ENCODE data around the gene SLC36A3.

SLC36A3 gene

GRCh38 chr5:151328734-151329133 lies 25.2 kb upstream of the SLC36A3 start:
- Histone ChIP-seq H3K36me3 (ENCODE audit: control insufficient read depth in 5 of 5, insufficient read depth in 5 of 5, low read length in 5 of 5) (no peaks in the 10 kb centered on the region), H3K27ac (ENCODE audit: low read depth, low read length) (no peak overlapping the region), H3K9me3 (ENCODE audit: control insufficient read depth in 5 of 5, low read length in 5 of 5) (no peaks in the 10 kb centered on the region), H3K4me1 (ENCODE audit: control insufficient read depth in 5 of 5, insufficient read depth in 5 of 5, low read length in 5 of 5) (peaks cover 0 to 10% (median 9%) of the 10 kb centered on the region in 5 donors), H3K27me3 (ENCODE audit: control insufficient read depth in 5 of 5, insufficient read depth in 4 of 5, low read length in 5 of 5) (no peaks in the 10 kb centered on the region), H3K4me3 (ENCODE audit: low read depth in 1 of 5, low read length in 5 of 5) (no peak overlapping the region), H3K9ac (ENCODE audit: low read length in 5 of 5) (no peak overlapping the region)

DNA sequence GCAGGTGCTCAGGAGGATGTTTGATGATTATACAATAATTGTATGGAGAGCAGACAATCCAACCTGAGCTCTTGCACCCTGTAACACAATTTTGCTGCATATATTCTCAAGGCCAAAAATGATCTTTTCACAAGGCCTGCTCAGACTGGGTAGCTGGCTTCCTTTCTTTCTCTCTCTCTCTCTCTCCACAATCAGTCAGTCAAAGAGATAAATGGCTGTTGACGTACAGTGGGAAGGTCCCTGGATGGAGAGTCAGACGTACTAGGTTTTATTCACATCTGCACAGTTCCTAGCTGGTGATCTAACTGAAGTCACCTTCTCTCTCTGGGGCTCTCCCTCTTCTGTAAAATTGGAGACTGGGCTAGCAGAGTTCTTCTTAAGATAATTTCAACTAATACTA lies 24.0 kb upstream of the SLC36A3 start:
- no peak overlapping the region for H3K9ac ChIP-seq (ENCODE audit: low read length in 5 of 5)
- no peak overlapping the region for H3K4me3 ChIP-seq (ENCODE audit: low read depth in 1 of 5, low read length in 5 of 5)
- peaks cover 0 to 4% (median 3%) of the 10 kb centered on the region in 5 donors for H3K4me1 ChIP-seq (ENCODE audit: control insufficient read depth in 5 of 5, insufficient read depth in 5 of 5, low read length in 5 of 5)
- H3K27me3 ChIP-seq (ENCODE audit: control insufficient read depth in 5 of 5, insufficient read depth in 4 of 5, low read length in 5 of 5) = no peaks in the 10 kb centered on the region
- no peaks in the 10 kb centered on the region for H3K36me3 ChIP-seq (ENCODE audit: control insufficient read depth in 5 of 5, insufficient read depth in 5 of 5, low read length in 5 of 5)
- no peak overlapping the region for H3K27ac ChIP-seq (ENCODE audit: low read depth, low read length)
- H3K9me3 ChIP-seq (ENCODE audit: control insufficient read depth in 5 of 5, low read length in 5 of 5) = no peaks in the 10 kb centered on the region

GRCh38 chr5:151326266-151326665 lies 22.7 kb upstream of the SLC36A3 start:
- Histone ChIP-seq H3K36me3 (ENCODE audit: control insufficient read depth in 5 of 5, insufficient read depth in 5 of 5, low read length in 5 of 5) (no peaks in the 10 kb centered on the region), H3K27ac (ENCODE audit: low read depth, low read length) (no peak overlapping the region), H3K9ac (ENCODE audit: low read length in 5 of 5) (no peak overlapping the region), H3K27me3 (ENCODE audit: control insufficient read depth in 5 of 5, insufficient read depth in 4 of 5, low read length in 5 of 5) (no peaks in the 10 kb centered on the region), H3K4me1 (ENCODE audit: control insufficient read depth in 5 of 5, insufficient read depth in 5 of 5, low read length in 5 of 5) (no peaks in the 10 kb centered on the region), H3K9me3 (ENCODE audit: control insufficient read depth in 5 of 5, low read length in 5 of 5) (no peaks in the 10 kb centered on the region), H3K4me3 (ENCODE audit: low read depth in 1 of 5, low read length in 5 of 5) (no peak overlapping the region)

- Histone ChIP-seq H3K27me3 (ENCODE audit: control insufficient read depth in 5 of 5, insufficient read depth in 4 of 5, low read length in 5 of 5) (no peaks in the 10 kb centered on the region), H3K4me3 (ENCODE audit: low read depth in 1 of 5, low read length in 5 of 5) (no peak overlapping the region), H3K9ac (ENCODE audit: low read length in 5 of 5) (no peak overlapping the region), H3K9me3 (ENCODE audit: control insufficient read depth in 5 of 5, low read length in 5 of 5) (no peaks in the 10 kb centered on the region), H3K4me1 (ENCODE audit: control insufficient read depth in 5 of 5, insufficient read depth in 5 of 5, low read length in 5 of 5) (peaks cover 5 to 16% (median 11%) of the 10 kb centered on the region in 5 donors), H3K36me3 (ENCODE audit: control insufficient read depth in 5 of 5, insufficient read depth in 5 of 5, low read length in 5 of 5) (no peaks in the 10 kb centered on the region), H3K27ac (ENCODE audit: low read depth, low read length) (no peak overlapping the region)
These were observed 16.9 kb upstream of the SLC36A3 start for GRCh38 chr5:151320481-151320880.

DNA sequence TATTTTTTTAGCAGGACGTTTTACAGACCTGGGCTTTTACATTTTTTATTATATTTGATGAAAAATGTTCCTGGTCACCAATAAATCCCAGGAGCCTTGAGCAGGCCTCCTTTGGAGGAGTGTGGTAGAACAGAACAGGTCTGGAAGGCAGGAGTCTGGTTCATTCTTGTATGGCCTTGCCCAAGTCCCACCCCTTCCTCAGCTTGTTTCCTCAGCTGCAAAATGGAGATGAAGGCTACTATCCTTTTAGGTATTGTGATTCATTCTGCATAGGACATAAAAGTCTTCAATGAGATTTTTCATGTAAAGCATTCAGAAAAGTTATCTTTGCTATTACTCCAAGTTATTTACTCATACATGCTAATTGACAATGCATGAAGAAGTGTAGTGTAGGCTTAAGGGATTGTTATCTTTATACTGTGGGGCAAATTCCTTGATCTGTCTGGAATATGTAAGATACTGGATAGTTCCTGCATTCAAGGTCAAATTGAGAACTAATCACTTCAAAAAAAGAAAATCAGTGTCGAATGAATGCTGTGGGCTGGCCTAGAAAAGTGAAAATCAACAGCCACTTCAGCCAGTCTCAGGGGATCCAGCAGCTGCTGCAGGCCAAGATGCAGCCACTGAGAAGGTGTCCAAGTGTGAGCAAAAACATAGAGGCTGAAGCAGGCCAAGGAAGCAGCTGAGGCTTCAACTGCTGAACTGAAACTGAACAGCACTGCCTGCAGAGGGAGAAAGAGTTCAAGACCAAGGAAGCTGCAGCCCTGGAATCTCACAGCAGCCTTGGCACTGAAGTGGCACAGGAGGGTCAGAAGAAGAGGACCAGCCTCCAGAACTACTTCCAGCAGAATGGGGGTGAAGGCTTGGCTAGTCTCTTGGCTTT lies 15.5 kb upstream of the SLC36A3 start:
- Histone ChIP-seq H3K4me1 (ENCODE audit: control insufficient read depth in 5 of 5, insufficient read depth in 5 of 5, low read length in 5 of 5) (peaks cover 5 to 16% (median 11%) of the 10 kb centered on the region in 5 donors), H3K9ac (ENCODE audit: low read length in 5 of 5) (peak overlapping the region in 1 of 5 donors; percentile 41), H3K36me3 (ENCODE audit: control insufficient read depth in 5 of 5, insufficient read depth in 5 of 5, low read length in 5 of 5) (no peaks in the 10 kb centered on the region), H3K27me3 (ENCODE audit: control insufficient read depth in 5 of 5, insufficient read depth in 4 of 5, low read length in 5 of 5) (no peaks in the 10 kb centered on the region), H3K4me3 (ENCODE audit: low read depth in 1 of 5, low read length in 5 of 5) (peak overlapping the region in 1 of 5 donors; percentile 22), H3K27ac (ENCODE audit: low read depth, low read length) (no peak overlapping the region), H3K9me3 (ENCODE audit: control insufficient read depth in 5 of 5, low read length in 5 of 5) (no peaks in the 10 kb centered on the region)

DNA sequence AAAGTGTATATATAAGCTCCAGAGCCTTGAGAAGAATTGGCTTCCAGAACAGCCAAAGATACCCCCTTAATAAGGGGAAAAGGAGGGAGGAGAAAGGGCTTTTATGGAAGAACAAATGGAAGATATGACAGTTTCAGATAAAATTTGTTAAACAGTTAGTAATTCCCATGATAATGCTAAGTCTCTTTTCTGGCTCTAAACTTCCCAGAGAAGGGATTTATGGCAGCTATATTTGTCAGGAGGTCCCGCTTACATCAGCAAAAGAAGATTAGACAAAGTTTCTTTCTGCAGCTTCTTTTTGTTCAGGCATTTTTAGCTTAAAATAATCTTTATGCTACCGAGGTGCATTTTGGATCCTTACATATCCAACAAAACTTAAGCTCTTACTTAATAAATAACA lies 14.3 kb upstream of the SLC36A3 start:
- no peaks in the 10 kb centered on the region for H3K9me3 ChIP-seq (ENCODE audit: control insufficient read depth in 5 of 5, low read length in 5 of 5)
- no peak overlapping the region for H3K27ac ChIP-seq (ENCODE audit: low read depth, low read length)
- no peaks in the 10 kb centered on the region for H3K27me3 ChIP-seq (ENCODE audit: control insufficient read depth in 5 of 5, insufficient read depth in 4 of 5, low read length in 5 of 5)
- no peak overlapping the region for H3K4me3 ChIP-seq (ENCODE audit: low read depth in 1 of 5, low read length in 5 of 5)
- no peak overlapping the region for H3K9ac ChIP-seq (ENCODE audit: low read length in 5 of 5)
- peaks cover 5 to 16% (median 11%) of the 10 kb centered on the region in 5 donors for H3K4me1 ChIP-seq (ENCODE audit: control insufficient read depth in 5 of 5, insufficient read depth in 5 of 5, low read length in 5 of 5)
- H3K36me3 ChIP-seq (ENCODE audit: control insufficient read depth in 5 of 5, insufficient read depth in 5 of 5, low read length in 5 of 5) = no peaks in the 10 kb centered on the region

GRCh38 chr5:151315998-151316597 lies 12.5 kb upstream of the SLC36A3 start:
- H3K9me3 ChIP-seq (ENCODE audit: control insufficient read depth in 5 of 5, low read length in 5 of 5) = peaks cover 0 to 6% (median 0%) of the 10 kb centered on the region in 5 donors
- no peak overlapping the region for H3K9ac ChIP-seq (ENCODE audit: low read length in 5 of 5)
- no peak overlapping the region for H3K27ac ChIP-seq (ENCODE audit: low read depth, low read length)
- no peaks in the 10 kb centered on the region for H3K36me3 ChIP-seq (ENCODE audit: control insufficient read depth in 5 of 5, insufficient read depth in 5 of 5, low read length in 5 of 5)
- no peaks in the 10 kb centered on the region for H3K27me3 ChIP-seq (ENCODE audit: control insufficient read depth in 5 of 5, insufficient read depth in 4 of 5, low read length in 5 of 5)
- peaks cover 5 to 16% (median 11%) of the 10 kb centered on the region in 5 donors for H3K4me1 ChIP-seq (ENCODE audit: control insufficient read depth in 5 of 5, insufficient read depth in 5 of 5, low read length in 5 of 5)
- no peak overlapping the region for H3K4me3 ChIP-seq (ENCODE audit: low read depth in 1 of 5, low read length in 5 of 5)

DNA sequence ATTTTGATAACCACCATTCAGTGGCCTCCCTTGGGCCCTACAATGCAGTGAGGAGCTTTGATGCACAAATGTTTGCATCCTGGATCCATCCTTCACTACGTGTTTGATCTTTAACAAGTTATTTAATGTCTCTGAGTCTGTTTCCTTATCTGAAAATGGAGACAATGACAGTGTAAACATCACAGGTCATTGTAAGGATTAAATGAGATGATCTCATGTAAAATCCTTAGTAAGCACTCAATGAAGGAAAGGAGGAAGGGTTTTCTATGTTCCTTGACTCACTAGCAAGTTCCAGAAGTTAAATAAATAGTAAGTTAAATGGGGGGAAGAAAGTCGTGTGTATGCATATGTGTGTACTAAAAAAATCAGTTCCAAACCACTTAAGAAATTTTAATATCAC lies 9.8 kb upstream of the SLC36A3 start:
- no peaks in the 10 kb centered on the region for H3K27me3 ChIP-seq (ENCODE audit: control insufficient read depth in 5 of 5, insufficient read depth in 4 of 5, low read length in 5 of 5)
- peaks cover 0 to 6% (median 0%) of the 10 kb centered on the region in 5 donors for H3K9me3 ChIP-seq (ENCODE audit: control insufficient read depth in 5 of 5, low read length in 5 of 5)
- H3K27ac ChIP-seq (ENCODE audit: low read depth, low read length) = no peak overlapping the region
- no peaks in the 10 kb centered on the region for H3K36me3 ChIP-seq (ENCODE audit: control insufficient read depth in 5 of 5, insufficient read depth in 5 of 5, low read length in 5 of 5)
- no peak overlapping the region for H3K9ac ChIP-seq (ENCODE audit: low read length in 5 of 5)
- H3K4me1 ChIP-seq (ENCODE audit: control insufficient read depth in 5 of 5, insufficient read depth in 5 of 5, low read length in 5 of 5) = peaks cover 0 to 4% (median 0%) of the 10 kb centered on the region in 5 donors
- no peak overlapping the region for H3K4me3 ChIP-seq (ENCODE audit: low read depth in 1 of 5, low read length in 5 of 5)

DNA sequence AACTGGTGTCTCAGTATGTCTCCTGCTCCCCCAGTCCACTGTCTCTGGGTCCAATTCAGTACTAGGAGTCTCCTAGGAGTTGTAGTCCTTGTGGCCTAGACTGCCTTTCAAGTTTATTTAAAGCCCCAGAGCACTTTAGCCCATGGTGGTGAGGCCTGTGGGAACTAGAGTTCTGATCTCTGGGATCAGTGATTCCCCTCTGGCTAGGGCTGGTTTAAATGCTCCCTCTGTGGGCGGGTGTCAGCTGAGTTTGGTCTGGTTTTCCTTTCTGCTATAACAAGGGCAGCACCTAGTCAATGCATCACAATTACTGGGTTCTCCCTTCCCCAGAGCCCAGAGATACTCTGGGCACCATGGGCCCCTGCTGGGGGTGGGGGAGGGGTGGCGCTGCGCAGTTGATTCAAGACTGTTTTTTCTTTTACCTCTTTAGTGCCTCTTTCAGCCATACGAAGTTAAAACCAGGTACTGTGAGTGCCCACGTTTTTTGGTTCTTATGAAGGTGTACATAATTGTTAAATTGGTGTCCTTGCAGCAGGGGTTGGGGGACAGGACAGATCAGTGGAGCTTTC lies 9.3 kb upstream of the SLC36A3 start:
- H3K27me3 ChIP-seq (ENCODE audit: control insufficient read depth in 5 of 5, insufficient read depth in 4 of 5, low read length in 5 of 5) = no peaks in the 10 kb centered on the region
- no peak overlapping the region for H3K27ac ChIP-seq (ENCODE audit: low read depth, low read length)

DNA sequence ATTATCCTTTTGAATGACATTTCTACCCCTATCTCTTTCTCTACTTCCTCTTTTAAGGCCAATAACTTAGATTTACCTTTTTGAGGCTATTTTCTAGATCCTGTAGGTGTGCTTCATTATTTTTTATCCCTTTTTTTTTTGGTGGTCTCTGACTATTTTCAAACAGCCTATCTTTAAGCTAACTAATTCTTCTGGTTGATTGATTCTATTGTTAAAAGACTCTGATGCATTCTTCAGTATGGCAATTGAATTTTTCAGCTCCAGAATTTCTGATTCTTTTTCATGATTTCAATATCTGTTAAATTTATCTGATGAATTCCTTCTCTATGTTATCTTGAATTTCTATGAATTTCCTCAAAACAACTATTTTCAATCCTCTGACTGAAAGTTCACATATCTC lies 7.4 kb upstream of the SLC36A3 start:
- no peak overlapping the region for H3K27ac ChIP-seq (ENCODE audit: low read depth, low read length)
- no peaks in the 10 kb centered on the region for H3K36me3 ChIP-seq (ENCODE audit: control insufficient read depth in 5 of 5, insufficient read depth in 5 of 5, low read length in 5 of 5)
- peaks cover 0 to 6% (median 0%) of the 10 kb centered on the region in 5 donors for H3K9me3 ChIP-seq (ENCODE audit: control insufficient read depth in 5 of 5, low read length in 5 of 5)
- H3K9ac ChIP-seq (ENCODE audit: low read length in 5 of 5) = no peak overlapping the region
- peaks cover 0 to 2% (median 0%) of the 10 kb centered on the region in 5 donors for H3K4me1 ChIP-seq (ENCODE audit: control insufficient read depth in 5 of 5, insufficient read depth in 5 of 5, low read length in 5 of 5)
- no peak overlapping the region for H3K4me3 ChIP-seq (ENCODE audit: low read depth in 1 of 5, low read length in 5 of 5)
- no peaks in the 10 kb centered on the region for H3K27me3 ChIP-seq (ENCODE audit: control insufficient read depth in 5 of 5, insufficient read depth in 4 of 5, low read length in 5 of 5)

More for the DNA sequence above, 9.3 kb upstream of the SLC36A3 start:
- H3K36me3 ChIP-seq (ENCODE audit: control insufficient read depth in 5 of 5, insufficient read depth in 5 of 5, low read length in 5 of 5) = no peaks in the 10 kb centered on the region
- H3K9ac ChIP-seq (ENCODE audit: low read length in 5 of 5) = no peak overlapping the region
- peaks cover 0 to 6% (median 0%) of the 10 kb centered on the region in 5 donors for H3K9me3 ChIP-seq (ENCODE audit: control insufficient read depth in 5 of 5, low read length in 5 of 5)
- no peak overlapping the region for H3K4me3 ChIP-seq (ENCODE audit: low read depth in 1 of 5, low read length in 5 of 5)
- H3K4me1 ChIP-seq (ENCODE audit: control insufficient read depth in 5 of 5, insufficient read depth in 5 of 5, low read length in 5 of 5) = peaks cover 0 to 4% (median 0%) of the 10 kb centered on the region in 5 donors
